Measurements from ENCODE around the gene OR51E2.

Gene OR51E2

DNA sequence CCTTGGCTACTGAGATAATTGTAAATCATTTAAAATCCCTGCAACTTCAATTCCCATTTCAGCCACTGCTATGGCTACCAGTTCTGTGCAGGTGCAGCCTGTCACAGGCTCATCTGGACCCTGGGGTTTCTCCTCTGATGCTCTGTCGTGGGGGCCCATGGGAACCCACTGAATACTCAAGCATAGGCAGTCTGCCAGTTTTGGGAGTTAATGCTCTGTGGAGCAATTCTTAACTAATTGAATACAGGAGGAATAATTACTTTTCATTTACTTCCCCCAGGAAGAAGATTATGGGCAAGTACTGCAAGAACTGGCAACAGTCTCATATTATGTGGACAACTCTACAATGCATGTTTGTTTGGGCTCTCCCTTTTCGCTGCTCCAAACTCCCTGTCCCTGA lies 25.9 kb downstream of the OR51E2 start:
- ChIA-PET CTCF (interaction anchor here (2.3 kb wide), 1 partner anchor 35 kb away, joined by 7 read pairs; the partner anchor contains the start of gene OR51D1), POLR2A (no interaction called here)
- TF ChIP-seq, protein P1, sequence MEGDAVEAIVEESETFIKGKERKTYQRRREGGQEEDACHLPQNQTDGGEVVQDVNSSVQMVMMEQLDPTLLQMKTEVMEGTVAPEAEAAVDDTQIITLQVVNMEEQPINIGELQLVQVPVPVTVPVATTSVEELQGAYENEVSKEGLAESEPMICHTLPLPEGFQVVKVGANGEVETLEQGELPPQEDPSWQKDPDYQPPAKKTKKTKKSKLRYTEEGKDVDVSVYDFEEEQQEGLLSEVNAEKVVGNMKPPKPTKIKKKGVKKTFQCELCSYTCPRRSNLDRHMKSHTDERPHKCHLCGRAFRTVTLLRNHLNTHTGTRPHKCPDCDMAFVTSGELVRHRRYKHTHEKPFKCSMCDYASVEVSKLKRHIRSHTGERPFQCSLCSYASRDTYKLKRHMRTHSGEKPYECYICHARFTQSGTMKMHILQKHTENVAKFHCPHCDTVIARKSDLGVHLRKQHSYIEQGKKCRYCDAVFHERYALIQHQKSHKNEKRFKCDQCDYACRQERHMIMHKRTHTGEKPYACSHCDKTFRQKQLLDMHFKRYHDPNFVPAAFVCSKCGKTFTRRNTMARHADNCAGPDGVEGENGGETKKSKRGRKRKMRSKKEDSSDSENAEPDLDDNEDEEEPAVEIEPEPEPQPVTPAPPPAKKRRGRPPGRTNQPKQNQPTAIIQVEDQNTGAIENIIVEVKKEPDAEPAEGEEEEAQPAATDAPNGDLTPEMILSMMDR (IDR thresholded peaks at IDR 0.05; ENCODE audit: insufficient read depth, low read length, missing control alignments), result no peak
- no peak for DNase-seq (ENCODE audit: low read depth, low spot score)
- no peak overlapping the region for H3K4me3 ChIP-seq (ENCODE audit: low read depth, low read length)

DNA sequence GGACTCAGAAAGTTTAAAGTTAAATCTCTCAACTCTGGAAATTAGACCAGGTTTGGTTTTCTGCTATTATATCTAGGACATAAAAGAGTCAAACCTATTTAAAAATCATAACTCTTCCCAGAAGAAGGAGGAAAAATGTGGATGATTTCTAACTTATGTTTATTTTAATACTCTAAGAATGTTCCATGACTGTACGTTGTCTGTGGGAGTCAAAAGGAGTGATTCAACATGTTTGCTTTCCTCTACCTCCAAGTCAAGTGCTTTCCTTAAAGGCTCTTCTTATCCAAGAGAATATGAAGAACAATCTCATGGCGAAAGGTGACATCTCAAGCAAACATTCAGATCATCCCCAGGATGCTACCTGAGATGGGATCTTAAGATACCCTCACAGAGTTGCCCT lies 32.2 kb downstream of the OR51E2 start:
- DNase-seq (ENCODE audit: low read depth, low spot score), result peak; percentile 14
- no peak overlapping the region for H3K4me3 ChIP-seq (ENCODE audit: low read depth, low read length)
- TF ChIP-seq, protein P1 (IDR thresholded peaks at IDR 0.05; ENCODE audit: insufficient read depth, low read length, missing control alignments), result no peak
- ChIA-PET CTCF (no interaction called here), POLR2A (no interaction called here)

DNA sequence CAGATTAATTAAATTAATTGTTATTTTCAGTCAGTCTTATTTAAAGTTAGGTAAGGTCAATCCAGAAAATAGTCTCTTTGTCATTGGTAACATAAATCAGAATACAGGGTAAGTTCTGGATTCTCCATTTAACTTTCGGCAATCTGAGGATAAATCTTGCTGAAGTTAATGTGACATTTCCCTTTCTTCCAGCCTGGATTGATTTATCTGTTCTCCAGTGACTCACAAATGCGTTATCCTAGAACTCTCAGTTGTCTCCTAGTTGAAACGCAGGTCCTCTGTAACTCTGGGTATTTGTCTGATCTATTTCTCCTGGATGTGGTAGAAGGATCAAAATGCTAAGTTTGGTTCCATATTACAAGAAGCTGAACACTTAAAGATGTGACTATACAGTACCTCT lies 32.9 kb downstream of the OR51E2 start:
- DNase-seq (ENCODE audit: low read depth, low spot score), result no peak
- TF ChIP-seq, protein P1 (IDR thresholded peaks at IDR 0.05; ENCODE audit: insufficient read depth, low read length, missing control alignments), result no peak
- CTCF ChIA-PET, result interaction anchor here (1.5 kb wide), 1 partner anchor 28 kb away, joined by 3 read pairs; no protein-coding TSS in a partner anchor
- POLR2A ChIA-PET, result no interaction called here
- H3K4me3 ChIP-seq (ENCODE audit: low read depth, low read length), result no peak overlapping the region

DNA sequence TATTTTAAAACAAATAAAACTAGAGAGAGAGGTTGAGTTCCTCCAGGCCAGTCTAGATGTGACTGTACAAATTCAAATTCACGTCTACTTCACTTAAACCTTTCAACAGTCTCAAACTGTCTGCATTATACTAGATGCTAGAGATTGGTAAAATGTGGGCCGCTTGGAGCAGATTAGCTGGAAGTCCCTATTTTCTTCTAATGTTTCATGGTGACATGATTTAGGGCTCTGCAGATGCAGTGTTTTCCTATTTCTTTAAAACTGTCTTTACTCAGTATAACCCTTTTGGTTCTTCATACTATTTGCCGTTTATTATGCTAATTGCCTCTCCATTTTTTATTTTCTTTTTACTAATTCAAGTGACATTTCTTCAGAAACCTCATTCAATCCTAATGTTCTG lies 33.5 kb downstream of the OR51E2 start:
- no peak overlapping the region for H3K4me3 ChIP-seq (ENCODE audit: low read depth, low read length)

DNA sequence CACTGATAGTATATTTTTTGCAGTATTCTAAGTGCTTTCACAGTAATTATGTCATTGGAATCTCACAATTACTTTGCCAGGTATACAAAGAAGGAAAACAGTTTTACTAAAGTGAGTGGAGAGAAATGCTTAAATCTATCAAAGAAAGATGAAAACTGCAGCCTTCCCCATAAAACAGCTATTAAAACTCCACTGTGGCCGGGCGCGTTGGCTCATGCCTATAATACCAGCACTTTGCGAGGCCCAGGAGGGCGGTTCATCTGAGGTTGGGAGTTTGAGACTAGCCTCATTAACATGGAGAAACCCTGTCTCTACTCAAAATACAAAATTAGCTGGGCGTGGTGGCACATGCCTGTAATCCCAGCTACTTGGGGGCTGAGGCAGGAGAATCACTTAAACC lies 34.8 kb downstream of the OR51E2 start:
- ChIA-PET CTCF (interaction anchor here (1.5 kb wide), 1 partner anchor 26 kb away, joined by 4 read pairs; no protein-coding TSS in a partner anchor), POLR2A (no interaction called here)
- H3K4me3 ChIP-seq (ENCODE audit: low read depth, low read length), result no peak overlapping the region
- TF ChIP-seq, protein P1 (IDR thresholded peaks at IDR 0.05; ENCODE audit: insufficient read depth, low read length, missing control alignments), result no peak
- DNase-seq (ENCODE audit: low read depth, low spot score), result no peak

More for the DNA sequence above, 33.5 kb downstream of the OR51E2 start:
- DNase-seq (ENCODE audit: low read depth, low spot score), result no peak
- TF ChIP-seq, protein P1 (IDR thresholded peaks at IDR 0.05; ENCODE audit: insufficient read depth, low read length, missing control alignments), result no peak
- CTCF ChIA-PET, result interaction anchor here (1.5 kb wide), 1 partner anchor 27 kb away, joined by 3 read pairs; no protein-coding TSS in a partner anchor
- POLR2A ChIA-PET, result no interaction called here

DNA sequence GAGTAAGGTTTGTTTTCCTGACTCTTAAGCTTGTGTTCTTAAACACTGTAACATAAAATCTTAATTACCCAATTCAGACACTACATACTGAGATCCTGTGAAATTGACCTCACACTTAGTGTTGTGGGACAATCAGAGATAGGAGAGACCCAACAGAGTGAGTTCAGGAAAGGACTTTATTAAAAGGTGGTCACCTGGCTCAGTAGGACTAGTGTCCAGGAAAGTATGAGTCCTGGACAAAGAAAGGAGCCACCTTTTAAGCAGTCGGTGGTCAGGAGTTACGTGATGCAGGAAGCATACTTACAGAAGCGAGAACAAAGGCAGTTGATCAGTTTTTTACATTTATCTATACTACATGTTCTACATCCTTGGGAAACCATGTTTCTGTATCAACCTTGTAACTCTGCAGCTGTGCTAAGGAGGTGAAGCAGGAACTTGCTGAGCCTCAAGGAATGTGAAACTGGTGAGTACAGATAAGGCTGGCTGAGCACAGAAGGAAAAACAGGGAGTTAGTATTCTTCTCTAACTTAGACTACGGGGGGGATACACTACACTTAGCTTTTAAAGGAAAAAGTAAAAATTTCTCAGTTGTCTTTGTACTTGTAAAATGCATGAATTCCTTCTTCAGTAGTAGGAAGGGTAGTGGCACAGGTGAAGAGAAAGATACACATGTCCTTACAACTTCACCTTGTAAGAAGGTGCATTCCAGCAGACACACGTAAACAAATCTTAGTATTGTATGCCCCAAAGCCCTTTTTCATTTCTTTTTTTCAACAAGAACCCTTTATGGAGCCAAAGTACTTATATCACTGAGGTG lies 38.8 kb downstream of the OR51E2 start:
- POLR2A ChIA-PET, result no interaction called here
- H3K4me3 ChIP-seq (ENCODE audit: low read depth, low read length), result no peak overlapping the region
- TF ChIP-seq, protein P1 (IDR thresholded peaks at IDR 0.05; ENCODE audit: insufficient read depth, low read length, missing control alignments), result no peak
- no peak for DNase-seq (ENCODE audit: low read depth, low spot score)
- CTCF ChIA-PET, result interaction anchor here (2.2 kb wide), 1 partner anchor 22 kb away, joined by 7 read pairs; the partner anchor contains the start of gene OR51D1
